Suprapubic skin (tissue), 3 donors: ENCODE measurements around the gene USHBP1.

Source experiments
- POLR2A ChIP-seq, 2 donors: fragments of 450-650 bp; IDR thresholded peaks; one replicate each; pipeline ENCODE4 v1.6.1; 2017; ENCODE audit warnings: antibody characterized with exemption in 2 of 2, mild to moderate bottlenecking in 2 of 2, moderate library complexity in 2 of 2
- TF ChIP-seq, protein P1 (sequence below), 2 donors: fragments of 200-600 bp in 1 of 2; fragments of 450-650 bp in 1 of 2; sonication (generic) in 1 of 2; IDR thresholded peaks; one replicate each; pipeline ENCODE4 v1.5.1; 2016 to 2019; ENCODE audit warnings: antibody characterized with exemption in 2 of 2, mild to moderate bottlenecking in 1 of 2, moderate library complexity in 1 of 2

DNA sequence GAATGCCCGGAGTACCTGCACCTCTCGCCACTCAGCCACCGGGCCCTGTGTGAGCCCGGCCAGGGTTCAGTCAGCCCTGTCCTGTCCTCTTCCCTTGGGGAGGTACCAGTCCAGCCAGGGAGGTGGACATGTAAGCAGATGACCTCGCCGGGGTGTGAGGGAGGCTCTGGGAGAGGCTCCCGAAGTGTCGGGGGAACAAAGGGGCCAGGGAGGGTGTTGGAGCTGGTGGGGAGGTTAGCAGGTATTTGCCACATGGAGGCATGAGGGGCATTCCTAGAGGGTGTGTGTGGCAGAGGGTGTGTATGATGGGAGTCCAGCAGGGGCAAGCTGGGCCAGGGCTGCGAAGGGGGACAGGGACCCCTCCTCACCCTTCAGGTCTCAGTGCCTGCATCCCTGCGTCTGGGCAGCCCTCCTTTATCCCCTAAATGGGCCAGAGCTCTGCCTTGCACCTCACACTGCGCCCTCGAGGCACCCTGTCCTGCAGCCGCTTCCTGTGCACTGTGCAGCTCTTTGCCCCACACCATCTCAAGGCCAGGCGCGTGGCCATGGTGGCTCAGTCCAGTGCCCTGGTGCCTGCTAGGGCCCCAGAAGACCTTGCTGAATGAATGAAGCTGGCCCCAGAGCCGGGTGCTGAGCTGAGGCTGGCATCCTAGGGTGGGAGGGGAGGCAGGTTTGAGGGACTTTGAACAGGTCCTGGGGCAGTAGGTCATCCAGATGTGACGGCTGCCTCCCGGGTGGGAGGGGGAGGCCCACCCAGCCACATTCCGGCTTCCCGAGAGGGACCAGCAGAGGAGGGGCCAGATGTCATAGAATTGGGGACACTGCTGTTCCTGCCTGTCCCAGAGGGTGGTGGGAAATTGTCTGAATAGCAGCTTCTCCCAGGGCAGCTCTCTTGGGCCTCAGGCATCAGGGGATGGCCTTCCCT, 47.9 kb upstream of the USHBP1 start:
- TF ChIP-seq, protein P1, sequence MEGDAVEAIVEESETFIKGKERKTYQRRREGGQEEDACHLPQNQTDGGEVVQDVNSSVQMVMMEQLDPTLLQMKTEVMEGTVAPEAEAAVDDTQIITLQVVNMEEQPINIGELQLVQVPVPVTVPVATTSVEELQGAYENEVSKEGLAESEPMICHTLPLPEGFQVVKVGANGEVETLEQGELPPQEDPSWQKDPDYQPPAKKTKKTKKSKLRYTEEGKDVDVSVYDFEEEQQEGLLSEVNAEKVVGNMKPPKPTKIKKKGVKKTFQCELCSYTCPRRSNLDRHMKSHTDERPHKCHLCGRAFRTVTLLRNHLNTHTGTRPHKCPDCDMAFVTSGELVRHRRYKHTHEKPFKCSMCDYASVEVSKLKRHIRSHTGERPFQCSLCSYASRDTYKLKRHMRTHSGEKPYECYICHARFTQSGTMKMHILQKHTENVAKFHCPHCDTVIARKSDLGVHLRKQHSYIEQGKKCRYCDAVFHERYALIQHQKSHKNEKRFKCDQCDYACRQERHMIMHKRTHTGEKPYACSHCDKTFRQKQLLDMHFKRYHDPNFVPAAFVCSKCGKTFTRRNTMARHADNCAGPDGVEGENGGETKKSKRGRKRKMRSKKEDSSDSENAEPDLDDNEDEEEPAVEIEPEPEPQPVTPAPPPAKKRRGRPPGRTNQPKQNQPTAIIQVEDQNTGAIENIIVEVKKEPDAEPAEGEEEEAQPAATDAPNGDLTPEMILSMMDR (IDR thresholded peaks at IDR 0.05), result no peak
- TF ChIP-seq POLR2A (IDR thresholded peaks at IDR 0.05), result no peak
